T-helper 17 cell (primary cell): Measurements from ENCODE around the gene IFIT1B. TPM values are rescaled to one million over a fixed set of nuclear protein-coding genes. Genes with fewer than 3 reads are reported as not detected.
"Not testable (repeated sequence)": the region's sequence is repeated elsewhere in the genome, so short reads cannot be mapped to it uniquely, and the experiment has no call there.

ENCODE experiments used
- ATAC-seq: fragments of 150-1000 bp; cut with Tn5 transposase; 2 replicates; pipeline ENCODE4 v1.10.0; 2021; ENCODE audit warnings: mild to moderate bottlenecking, moderate library complexity
- DNase-seq, 3 donors: peaks; one replicate each; pipeline versions ENCODE4 v3.0.0 to v3.0.0-alpha.2; 2020 to 2021
- H3K9me3 ChIP-seq: one replicate; pipeline ENCODE4 v1.7.0; 2013; ENCODE audit warnings: low read length, mild to moderate bottlenecking; ENCODE audit not compliant: control insufficient read depth, poor library complexity, severe bottlenecking
- H3K27ac Mint-ChIP-seq: one replicate; pipeline ENCODE4 v1.8.0; 2022; ENCODE audit warnings: mild to moderate bottlenecking, moderate library complexity, mixed read lengths
- H3K27me3 Mint-ChIP-seq: one replicate; pipeline ENCODE4 v1.8.0; 2022; ENCODE audit warnings: mixed read lengths
- H3K36me3 Mint-ChIP-seq: one replicate; pipeline ENCODE4 v1.8.0; 2022; ENCODE audit warnings: low read depth, mixed read lengths
- H3K4me1 Mint-ChIP-seq: one replicate; pipeline ENCODE4 v1.8.0; 2022; ENCODE audit warnings: mild to moderate bottlenecking, mixed read lengths
- H3K4me3 Mint-ChIP-seq: one replicate; pipeline ENCODE4 v1.8.0; 2022; ENCODE audit warnings: mild to moderate bottlenecking, moderate library complexity, mixed read lengths
- total RNA-seq, 4 donors: library from RNA in 2 of 4; stranded (reverse) in 2 of 4; gene quantifications; one replicate each; pipeline ENCODE4 v1.2.3 and lab custom pipeline; 2022 to 2026

Gene IFIT1B
- total RNA-seq, 2 donors from 2014 or later, result not detected

GRCh38 chr10:89342206-89342958 lies 35.5 kb upstream of the IFIT1B start:
- DNase-seq (no peak), ATAC-seq (no peak)
- H3K4me1 Mint-ChIP-seq, result peaks cover 6% of the 10 kb centered on the region
- H3K27ac Mint-ChIP-seq, result no peak overlapping the region
- no peak overlapping the region for H3K4me3 Mint-ChIP-seq
- H3K9me3 ChIP-seq, result no peaks in the 10 kb centered on the region
- no peaks in the 10 kb centered on the region for H3K27me3 Mint-ChIP-seq
- peaks cover 11% of the 10 kb centered on the region for H3K36me3 Mint-ChIP-seq

GRCh38 chr10:89343089-89343767 lies 34.6 kb upstream of the IFIT1B start:
- no peak overlapping the region for H3K27ac Mint-ChIP-seq
- ATAC-seq, result no peak
- no peaks in the 10 kb centered on the region for H3K27me3 Mint-ChIP-seq
- H3K4me3 Mint-ChIP-seq, result no peak overlapping the region
- peaks cover 11% of the 10 kb centered on the region for H3K36me3 Mint-ChIP-seq
- peaks cover 6% of the 10 kb centered on the region for H3K4me1 Mint-ChIP-seq
- no peak for DNase-seq
- no peaks in the 10 kb centered on the region for H3K9me3 ChIP-seq

GRCh38 chr10:89344156-89344555 lies 33.7 kb upstream of the IFIT1B start:
- peaks cover 8% of the 10 kb centered on the region for H3K36me3 Mint-ChIP-seq
- H3K4me3 Mint-ChIP-seq, result no peak overlapping the region
- H3K4me1 Mint-ChIP-seq, result peaks cover 6% of the 10 kb centered on the region
- DNase-seq, result no peak
- no peak for ATAC-seq
- H3K27ac Mint-ChIP-seq, result no peak overlapping the region
- no peaks in the 10 kb centered on the region for H3K9me3 ChIP-seq
- no peaks in the 10 kb centered on the region for H3K27me3 Mint-ChIP-seq

- ATAC-seq, result no peak
- Mint-ChIP-seq H3K4me1 (peaks cover 7% of the 10 kb centered on the region), H3K36me3 (no peaks in the 10 kb centered on the region), H3K27ac (no peak overlapping the region), H3K27me3 (no peaks in the 10 kb centered on the region), H3K4me3 (no peak overlapping the region)
- no peaks in the 10 kb centered on the region for H3K9me3 ChIP-seq
- DNase-seq, result no peak
Measured at GRCh38 chr10:89345367-89346000, 32.4 kb upstream of the IFIT1B start.

GRCh38 chr10:89346405-89347254 lies 31.2 kb upstream of the IFIT1B start:
- DNase-seq (no peak), ATAC-seq (no peak)
- no peak overlapping the region for H3K27ac Mint-ChIP-seq
- H3K9me3 ChIP-seq, result no peaks in the 10 kb centered on the region
- H3K4me1 Mint-ChIP-seq, result peaks cover 14% of the 10 kb centered on the region
- no peaks in the 10 kb centered on the region for H3K27me3 Mint-ChIP-seq
- H3K36me3 Mint-ChIP-seq, result no peaks in the 10 kb centered on the region
- H3K4me3 Mint-ChIP-seq, result no peak overlapping the region

GRCh38 chr10:89347701-89348457 lies 30.0 kb upstream of the IFIT1B start:
- Mint-ChIP-seq H3K27ac (no peak overlapping the region), H3K27me3 (peaks cover 5% of the 10 kb centered on the region), H3K4me3 (no peak overlapping the region), H3K4me1 (peaks cover 17% of the 10 kb centered on the region), H3K36me3 (no peaks in the 10 kb centered on the region)
- ATAC-seq (no peak), DNase-seq (no peak)
- no peaks in the 10 kb centered on the region for H3K9me3 ChIP-seq

GRCh38 chr10:89348481-89348880 lies 29.4 kb upstream of the IFIT1B start:
- Mint-ChIP-seq H3K36me3 (no peaks in the 10 kb centered on the region), H3K27me3 (peaks cover 5% of the 10 kb centered on the region), H3K4me1 (peaks cover 17% of the 10 kb centered on the region), H3K4me3 (no peak overlapping the region), H3K27ac (no peak overlapping the region)
- ATAC-seq (no peak), DNase-seq (no peak)
- no peaks in the 10 kb centered on the region for H3K9me3 ChIP-seq

- H3K4me1 Mint-ChIP-seq, result peaks cover 17% of the 10 kb centered on the region
- peaks cover 2% of the 10 kb centered on the region for H3K36me3 Mint-ChIP-seq
- no peak overlapping the region for H3K27ac Mint-ChIP-seq
- H3K27me3 Mint-ChIP-seq, result peaks cover 5% of the 10 kb centered on the region
- ATAC-seq, result no peak
- DNase-seq, result no peak
- no peak overlapping the region for H3K4me3 Mint-ChIP-seq
- no peaks in the 10 kb centered on the region for H3K9me3 ChIP-seq
Measured at GRCh38 chr10:89348975-89349374, 28.9 kb upstream of the IFIT1B start.

GRCh38 chr10:89350631-89351315 lies 27.1 kb upstream of the IFIT1B start:
- Mint-ChIP-seq H3K27ac (peak overlapping the region; percentile 67), H3K4me1 (peaks cover 17% of the 10 kb centered on the region)
- ATAC-seq, H3K27me3 Mint-ChIP-seq, H3K9me3 ChIP-seq, H3K36me3 Mint-ChIP-seq, H3K4me3 Mint-ChIP-seq, DNase-seq: not testable (repeated sequence)

GRCh38 chr10:89351412-89351779 lies 26.5 kb upstream of the IFIT1B start:
- peak; percentile 41 for ATAC-seq

GRCh38 chr10:89351780-89352597 lies 25.9 kb upstream of the IFIT1B start:
- Mint-ChIP-seq H3K4me3 (no peak overlapping the region), H3K4me1 (peaks cover 17% of the 10 kb centered on the region), H3K27me3 (peaks cover 9% of the 10 kb centered on the region), H3K27ac (no peak overlapping the region), H3K36me3 (peaks cover 5% of the 10 kb centered on the region)
- DNase-seq (no peak), ATAC-seq (no peak)
- no peaks in the 10 kb centered on the region for H3K9me3 ChIP-seq

More at GRCh38 chr10:89351412-89351779, 26.5 kb upstream of the IFIT1B start:
- Mint-ChIP-seq H3K4me3 (no peak overlapping the region), H3K36me3 (peaks cover 5% of the 10 kb centered on the region), H3K27ac (peak overlapping the region; percentile 67), H3K4me1 (peaks cover 17% of the 10 kb centered on the region), H3K27me3 (peaks cover 9% of the 10 kb centered on the region)
- no peaks in the 10 kb centered on the region for H3K9me3 ChIP-seq
- no peak for DNase-seq
